Fibroblast of lung (primary cell): ENCODE measurements around the gene JARID2.

ENCODE experiments used
- CTCF ChIP-seq, 2 donors: IDR thresholded peaks in 1 of 2; conservative IDR thresholded peaks in 1 of 2; 1 replicate in 1 of 2; 2 replicates in 1 of 2; pipeline ENCODE4 v1.5.1; 2011 to 2012; ENCODE audit warnings: low read length in 2 of 2, control low read depth in 1 of 2, inconsistent platforms in 1 of 2, low read depth in 1 of 2, mild to moderate bottlenecking in 1 of 2
- EZH2 ChIP-seq: IDR thresholded peaks from 2 replicates; pipeline ENCODE4 v1.5.1; 2012; ENCODE audit warnings: low read length, control low read depth, mild to moderate bottlenecking; ENCODE audit errors: missing control alignments

- TF ChIP-seq CTCF (conservative IDR thresholded peaks at IDR 0.05 in 1 of 2, IDR thresholded peaks at IDR 0.05 in 1 of 2; ENCODE audit: low read depth in 1 of 2, low read length in 2 of 2), result no peak
- no peak for TF ChIP-seq EZH2
These were observed 252.8 kb downstream of the JARID2 start for GRCh38 chr6:15498640-15499039.
